GM19035 (cell line): ENCODE results near the gene LMF2.
"Not testable (repeated sequence)": the region's sequence is repeated elsewhere in the genome, so short reads cannot be mapped to it uniquely, and the experiment has no call there.

Experiments
- ATAC-seq: cut with Tn5 transposase; IDR thresholded peaks from one replicate; pipeline ENCODE4 v1.9.1; 2021; ENCODE audit not compliant: unreplicated experiment

Gene LMF2, protein sequence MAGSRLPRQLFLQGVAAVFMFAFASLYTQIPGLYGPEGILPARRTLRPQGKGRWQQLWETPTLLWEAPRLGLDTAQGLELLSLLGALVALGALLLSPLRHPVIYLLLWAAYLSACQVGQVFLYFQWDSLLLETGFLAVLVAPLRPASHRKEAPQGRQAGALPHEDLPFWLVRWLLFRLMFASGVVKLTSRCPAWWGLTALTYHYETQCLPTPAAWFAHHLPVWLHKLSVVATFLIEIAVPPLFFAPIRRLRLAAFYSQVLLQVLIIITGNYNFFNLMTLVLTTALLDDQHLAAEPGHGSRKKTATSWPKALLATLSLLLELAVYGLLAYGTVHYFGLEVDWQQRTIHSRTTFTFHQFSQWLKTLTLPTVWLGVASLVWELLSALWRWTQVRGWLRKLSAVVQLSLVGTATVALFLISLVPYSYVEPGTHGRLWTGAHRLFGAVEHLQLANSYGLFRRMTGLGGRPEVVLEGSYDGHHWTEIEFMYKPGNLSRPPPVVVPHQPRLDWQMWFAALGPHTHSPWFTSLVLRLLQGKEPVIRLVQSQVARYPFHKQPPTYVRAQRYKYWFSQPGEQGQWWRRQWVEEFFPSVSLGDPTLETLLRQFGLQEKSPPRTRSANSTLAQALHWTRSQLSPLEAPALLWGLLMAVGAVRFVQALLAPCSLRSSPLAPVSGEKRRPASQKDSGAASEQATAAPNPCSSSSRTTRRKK

DNA sequence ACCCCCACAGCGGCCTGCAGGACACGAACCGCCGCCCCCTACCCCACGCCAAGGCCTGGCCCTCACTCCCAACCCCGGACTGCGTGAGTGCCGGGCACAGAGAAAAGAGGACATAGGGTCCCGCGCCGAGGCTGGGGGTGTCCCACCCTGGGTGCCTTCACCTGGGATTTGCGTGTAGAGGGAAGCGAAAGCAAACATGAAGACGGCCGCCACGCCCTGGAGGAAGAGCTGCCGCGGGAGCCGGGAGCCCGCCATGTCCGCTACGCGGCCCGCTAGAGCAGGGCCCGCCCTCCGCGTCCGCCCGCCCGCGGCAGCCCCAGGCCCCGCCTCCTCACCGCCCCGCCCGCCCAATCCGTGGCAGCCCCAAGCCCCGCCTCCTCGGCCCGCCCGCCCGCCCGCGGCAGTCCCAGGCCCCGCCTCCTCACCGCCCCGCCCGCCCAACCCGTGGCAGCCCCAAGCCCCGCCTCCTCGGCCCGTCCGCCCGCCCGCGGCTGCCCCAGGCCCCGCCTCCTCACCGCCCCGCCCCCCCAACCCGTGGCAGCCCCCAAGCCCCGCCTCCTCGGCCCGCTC, at the start of gene LMF2:
TSS of gene LMF2 (minus strand) at position 282 of the 570 bp plus-strand sequence. CDS start at position 255, 27 bp downstream.
- ATAC-seq = peak; percentile 58

DNA sequence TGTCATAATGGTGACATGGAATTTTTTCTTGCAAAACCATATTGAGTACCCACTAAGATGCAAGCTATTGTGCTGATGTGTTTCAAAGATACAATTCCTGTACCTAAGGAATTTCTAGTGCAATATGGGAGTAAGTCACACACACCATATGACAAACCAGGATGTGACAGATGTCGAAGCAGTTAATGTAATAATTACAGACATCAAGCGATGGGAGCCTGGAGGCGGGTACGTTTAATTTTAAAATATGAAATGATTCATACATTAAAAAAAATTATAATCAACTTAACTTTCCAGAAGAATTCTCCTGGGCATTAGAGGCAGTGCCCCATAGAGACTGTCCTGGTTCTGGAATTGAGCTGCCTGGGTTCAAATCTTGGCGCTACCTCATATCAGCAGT, 49.2 kb upstream of the LMF2 start:
- ATAC-seq = no peak

DNA sequence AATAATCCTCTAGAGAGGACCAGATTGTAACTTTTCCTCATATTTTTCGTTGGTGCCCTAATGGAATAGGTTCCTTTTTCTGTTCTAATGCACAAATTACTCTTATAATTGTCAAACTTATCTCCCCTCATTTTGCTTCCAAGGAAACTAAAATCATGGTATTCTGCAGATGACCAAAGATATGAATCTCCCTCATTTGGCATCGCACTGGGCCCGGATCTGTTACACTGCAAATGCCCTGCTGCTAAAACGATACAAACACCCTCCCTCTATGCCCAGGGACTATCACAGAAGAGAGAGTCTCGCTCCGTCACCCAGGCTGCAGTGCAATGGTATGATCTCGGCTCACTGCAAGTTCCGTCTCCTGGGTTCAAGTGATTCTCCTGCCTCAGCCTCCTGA, 45.8 kb upstream of the LMF2 start:
- no peak for ATAC-seq

DNA sequence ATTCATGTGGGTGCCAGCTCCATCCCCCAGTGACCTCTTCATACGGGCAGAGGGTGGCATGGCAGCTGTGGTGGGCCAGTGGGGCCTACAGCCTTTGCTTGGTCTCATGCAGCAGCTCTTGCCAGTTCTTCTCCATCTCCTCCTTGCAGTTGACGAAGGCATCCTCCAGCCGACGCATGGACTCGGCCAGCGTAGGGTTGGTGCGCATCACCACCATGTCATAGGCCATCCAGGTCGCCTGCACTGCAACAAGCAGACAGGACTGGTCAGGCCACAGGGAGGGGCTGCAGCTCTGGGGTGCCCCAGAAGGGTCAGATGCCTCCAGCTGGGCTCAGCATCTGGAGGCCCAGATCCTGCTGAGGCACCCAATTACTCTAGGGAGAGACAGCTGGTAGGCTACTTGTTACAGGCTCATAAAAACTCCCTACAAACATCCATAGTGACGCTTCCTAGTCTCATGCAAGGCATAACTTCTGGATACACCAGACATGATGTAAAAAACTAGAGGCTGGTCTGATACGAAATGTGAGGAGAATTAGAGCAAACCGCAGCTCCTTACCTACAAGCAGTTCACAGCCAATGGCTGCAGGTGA, 43.8 kb upstream of the LMF2 start:
- no peak for ATAC-seq

DNA sequence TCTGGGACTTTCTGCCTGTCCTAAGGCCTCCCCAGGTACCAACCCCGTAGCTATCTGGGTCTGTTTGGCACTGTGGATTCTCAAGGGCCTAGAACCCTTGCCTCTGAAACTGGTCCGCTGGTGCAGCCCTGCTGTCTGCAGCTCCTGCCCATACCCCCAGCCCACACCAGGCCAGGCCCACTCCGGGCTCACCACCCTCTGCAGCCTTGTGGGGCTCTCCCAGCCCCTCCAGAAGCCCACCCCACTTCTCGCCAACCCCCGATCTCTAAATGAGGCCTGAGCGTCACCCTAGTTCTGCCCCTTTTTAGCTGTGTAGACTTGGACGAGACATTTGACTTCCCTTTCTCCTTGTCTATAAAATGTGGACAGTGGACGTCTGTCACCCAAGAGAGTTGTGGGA, 42.9 kb upstream of the LMF2 start:
- no peak for ATAC-seq

DNA sequence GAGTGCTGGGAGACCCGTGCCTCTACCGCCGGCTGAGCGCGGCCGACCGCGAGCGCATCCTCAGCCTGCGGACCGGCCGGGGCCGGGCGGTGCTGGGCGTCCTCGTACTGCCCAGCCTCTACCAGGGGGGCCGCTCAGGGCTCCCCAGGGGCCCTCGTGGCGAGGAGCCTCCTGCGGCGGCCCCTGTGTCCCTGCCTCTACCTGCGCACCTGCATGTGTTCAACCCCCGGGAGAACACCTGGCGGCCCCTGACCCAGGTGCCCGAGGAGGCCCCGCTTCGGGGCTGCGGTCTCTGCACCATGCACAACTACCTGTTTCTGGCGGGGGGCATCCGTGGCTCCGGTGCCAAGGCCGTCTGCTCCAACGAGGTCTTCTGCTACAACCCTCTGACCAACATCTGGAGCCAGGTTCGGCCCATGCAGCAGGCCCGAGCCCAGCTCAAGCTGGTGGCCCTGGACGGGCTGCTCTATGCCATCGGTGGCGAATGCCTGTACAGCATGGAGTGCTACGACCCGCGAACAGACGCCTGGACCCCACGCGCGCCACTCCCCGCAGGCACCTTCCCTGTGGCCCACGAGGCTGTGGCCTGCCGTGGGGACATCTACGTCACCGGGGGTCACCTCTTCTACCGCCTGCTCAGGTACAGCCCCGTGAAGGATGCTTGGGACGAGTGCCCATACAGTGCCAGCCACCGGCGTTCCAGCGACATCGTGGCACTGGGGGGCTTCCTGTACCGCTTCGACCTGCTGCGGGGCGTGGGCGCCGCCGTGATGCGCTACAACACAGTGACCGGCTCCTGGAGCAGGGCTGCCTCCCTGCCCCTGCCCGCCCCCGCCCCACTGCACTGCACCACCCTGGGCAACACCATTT, 41.7 kb upstream of the LMF2 start:
- ATAC-seq = no peak

DNA sequence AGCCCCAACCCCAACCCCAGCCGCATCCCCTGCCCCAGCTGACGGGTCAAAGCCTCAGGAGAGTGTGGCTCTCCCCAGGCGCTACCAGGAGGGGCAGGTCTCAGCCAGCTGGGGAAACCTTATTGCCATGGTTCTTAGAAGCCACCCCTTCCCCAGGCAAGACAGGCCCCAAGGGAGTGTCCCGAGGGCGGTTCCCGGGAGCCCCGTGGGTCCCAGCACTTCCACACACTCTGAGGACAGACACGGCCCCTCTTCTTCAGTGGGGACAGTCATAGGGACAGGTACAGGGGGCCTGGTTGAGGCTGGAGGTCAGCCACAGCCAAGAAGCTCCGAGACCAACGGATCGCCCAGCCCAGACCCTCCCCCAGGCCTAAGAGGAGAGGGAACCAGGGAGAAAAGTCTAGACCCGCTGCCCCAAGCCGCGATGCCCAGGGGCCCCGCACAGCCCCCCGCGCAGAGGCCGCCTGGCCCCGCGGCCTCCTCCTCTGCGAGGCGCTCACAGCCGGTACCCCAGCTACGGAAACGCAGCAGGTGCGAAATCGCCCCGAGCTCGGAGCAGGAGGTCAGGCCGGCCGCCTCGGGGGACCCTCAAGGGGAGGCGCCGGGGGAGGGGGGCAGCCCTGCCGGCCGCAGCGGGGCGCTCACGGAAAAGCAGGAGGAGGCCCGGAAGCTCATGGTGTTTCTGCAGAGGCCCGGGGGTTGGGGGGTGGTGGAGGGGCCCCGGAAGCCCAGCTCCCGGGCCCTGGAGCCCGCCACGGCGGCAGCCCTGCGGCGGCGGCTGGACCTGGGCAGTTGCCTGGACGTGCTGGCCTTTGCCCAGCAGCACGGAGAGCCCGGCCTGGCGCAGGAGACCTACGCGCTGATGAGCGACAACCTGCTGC, 40.8 kb upstream of the LMF2 start:
- no peak for ATAC-seq

DNA sequence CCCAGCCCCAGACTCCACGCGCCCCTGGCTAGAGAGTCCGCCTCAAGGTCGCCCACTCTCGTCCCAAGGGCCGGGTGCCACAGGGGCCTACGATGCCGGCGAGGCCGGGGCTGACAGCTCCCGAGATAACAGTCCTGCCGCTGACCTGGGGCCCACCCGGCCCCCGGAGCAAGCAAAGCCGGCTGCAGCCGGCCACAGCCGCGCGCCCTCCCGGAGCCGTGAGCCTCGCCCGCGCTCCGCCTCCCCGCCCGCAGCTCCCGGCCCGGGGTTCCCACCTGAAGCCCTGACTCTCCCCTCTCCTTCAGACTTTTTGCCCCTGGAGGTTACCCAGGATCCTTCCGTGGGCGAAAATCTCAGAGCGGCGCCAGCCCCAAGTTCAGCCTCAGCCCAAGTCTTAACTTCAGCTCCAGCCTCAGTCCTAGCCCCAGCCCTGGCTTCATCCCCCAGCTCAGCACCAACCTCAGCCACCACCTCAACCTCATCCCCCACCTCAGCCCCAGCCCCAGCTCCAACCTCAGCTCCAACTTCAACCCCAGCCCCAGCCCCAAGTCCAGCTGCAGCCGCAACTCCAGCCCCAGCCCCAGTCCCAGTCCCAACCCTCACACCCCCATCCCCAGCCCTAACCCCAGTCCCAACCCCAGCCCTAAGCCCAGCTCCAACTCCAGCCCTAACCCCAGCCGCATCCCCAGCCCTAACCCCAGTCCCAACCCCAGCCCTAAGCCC, 39.9 kb upstream of the LMF2 start:
- no peak for ATAC-seq

DNA sequence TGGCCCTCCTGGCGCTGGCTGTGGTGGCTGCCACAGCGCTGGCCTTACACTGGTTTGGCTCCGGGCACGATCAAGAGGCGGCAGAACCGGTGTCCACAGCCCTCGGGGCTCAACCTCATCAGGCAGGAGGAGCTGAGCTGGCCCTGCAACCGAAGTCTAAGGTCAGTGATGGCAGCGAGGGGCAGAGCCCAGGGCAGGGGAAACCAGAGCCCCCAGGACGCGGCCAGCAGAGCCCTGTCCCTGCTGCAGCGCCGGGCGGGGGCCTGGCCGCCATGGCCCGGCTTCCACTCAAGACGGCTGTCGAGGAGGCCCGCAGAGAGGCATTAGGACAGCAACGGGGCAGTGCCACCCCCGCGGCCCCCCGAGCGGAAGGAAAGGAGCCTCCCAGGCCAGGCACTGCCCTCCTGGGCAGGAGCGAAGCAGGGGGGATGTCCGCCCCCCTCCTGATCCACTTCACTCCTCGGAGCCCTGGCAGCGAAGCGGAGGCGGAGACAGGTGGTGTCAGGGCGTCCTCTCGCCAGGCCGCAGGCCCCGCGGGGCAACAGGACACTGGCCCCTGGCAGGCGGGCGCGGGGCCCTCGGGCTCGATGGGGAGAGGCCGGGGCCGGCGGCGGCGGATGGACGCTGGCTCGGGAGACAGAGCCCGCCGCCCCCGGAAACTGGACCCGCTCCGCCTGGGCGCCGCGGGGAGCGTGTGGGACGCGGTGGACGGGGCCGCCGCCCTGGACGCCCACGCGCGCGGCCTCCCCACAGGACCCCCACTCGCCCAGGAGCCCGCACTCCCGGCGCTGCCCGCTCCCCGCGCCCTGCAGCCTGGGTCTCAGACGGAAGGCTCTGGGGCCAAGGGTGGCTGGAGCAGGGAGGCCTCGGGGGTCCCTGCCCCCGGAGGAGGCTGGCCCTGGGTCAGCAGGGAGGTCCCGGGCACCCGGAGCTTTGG, 39.1 kb upstream of the LMF2 start:
- ATAC-seq = no peak

DNA sequence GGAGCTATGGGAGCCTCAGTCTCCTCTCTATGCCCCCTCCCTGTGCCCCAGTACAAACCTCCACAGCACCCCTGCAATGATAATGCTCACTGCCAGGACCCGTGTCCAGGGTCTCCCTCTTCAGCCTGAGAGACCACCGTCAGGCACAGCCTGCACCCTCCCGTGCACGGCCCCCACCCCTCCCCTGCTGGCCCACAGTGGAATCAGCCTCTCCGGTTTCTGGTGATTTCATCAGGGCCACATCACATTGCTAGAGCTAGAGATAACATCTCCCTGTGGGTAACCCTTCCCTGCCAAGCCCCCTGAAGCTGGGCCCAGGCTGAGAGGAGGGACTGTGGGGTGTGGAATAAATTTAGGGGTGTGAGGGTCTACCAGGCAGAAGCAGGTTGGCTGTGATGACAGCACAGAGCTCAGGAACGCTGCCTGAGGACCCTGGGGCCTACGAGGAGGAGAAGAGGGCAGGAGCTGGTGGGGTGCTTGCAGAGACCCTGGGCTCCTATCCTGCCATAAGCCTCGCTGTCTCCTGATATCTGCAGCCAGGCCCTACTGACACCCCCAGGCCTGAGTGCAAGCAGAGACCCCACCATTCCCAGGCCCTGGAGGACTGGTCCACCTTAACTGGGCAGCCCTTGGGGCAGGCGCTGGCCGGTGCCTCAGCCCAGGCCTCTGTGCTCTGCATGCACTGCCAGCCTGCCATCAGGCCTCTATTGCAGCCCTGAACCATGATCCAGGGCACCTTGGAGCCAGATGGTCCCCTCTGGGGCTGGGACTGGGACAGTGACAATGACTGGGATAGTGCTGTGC, 38.2 kb upstream of the LMF2 start, which contains the start of gene KLHDC7B:
TSS of gene KLHDC7B (plus strand) at position 378 of the 804 bp plus-strand sequence. CDS start at position 723, 345 bp downstream.
- no peak for ATAC-seq

DNA sequence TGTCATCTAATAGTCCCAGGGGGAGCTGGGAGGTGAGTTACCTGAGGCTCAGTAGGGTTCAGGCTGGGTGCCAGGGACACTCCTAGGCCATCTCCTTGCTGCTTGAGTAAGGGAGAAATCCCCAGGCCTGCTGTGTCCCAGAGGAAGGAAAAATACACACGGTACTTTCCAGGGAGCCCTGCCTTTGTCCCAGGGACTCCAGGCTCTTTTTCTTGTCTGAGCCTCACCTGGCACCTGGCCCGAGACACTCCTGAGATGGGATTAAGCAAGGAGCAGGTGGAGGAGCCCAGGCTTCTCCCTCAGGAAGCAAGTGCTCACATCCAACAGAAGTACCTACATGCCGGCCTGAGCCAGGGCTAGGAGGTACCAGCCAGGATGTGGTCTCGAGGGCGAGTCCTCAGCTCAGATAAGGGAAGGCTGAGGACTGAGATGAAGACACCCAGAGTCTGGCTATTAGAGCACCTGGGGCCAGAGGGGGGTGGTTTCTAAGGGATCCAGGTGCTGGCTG, 37.3 kb upstream of the LMF2 start:
- ATAC-seq = no peak

DNA sequence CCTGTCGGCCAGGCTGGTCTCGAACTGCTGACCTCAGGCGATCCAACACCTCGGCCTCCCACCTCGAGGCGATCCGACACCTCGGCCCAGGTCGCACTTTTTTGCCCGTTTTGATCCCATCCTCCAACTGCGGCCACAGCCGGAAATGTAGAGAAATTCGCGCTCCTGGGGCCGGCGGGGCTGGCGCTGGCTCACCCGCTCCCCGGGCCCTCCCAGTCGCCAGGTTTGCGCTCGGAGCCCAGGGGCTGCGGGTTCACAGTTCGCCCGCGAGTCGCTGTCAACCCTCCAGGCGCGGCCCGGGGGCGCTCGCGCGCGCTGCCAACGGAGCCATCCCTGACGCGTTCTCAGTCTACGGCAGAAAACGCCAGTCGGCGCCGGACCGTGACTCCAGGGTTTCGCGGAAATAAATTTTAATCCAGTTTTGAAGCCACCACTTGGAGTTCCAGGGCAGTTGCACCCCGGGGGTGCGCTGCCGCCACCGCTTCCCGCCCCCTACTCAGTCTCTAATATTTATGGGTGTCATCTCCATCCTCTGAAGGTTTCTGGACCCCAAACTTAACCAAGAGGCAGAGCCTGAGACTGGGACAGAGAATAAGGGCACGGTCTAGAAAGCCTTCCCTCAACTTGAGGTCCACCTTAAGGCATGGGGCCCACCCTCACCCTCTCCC, 36.7 kb upstream of the LMF2 start:
- ATAC-seq = no peak

DNA sequence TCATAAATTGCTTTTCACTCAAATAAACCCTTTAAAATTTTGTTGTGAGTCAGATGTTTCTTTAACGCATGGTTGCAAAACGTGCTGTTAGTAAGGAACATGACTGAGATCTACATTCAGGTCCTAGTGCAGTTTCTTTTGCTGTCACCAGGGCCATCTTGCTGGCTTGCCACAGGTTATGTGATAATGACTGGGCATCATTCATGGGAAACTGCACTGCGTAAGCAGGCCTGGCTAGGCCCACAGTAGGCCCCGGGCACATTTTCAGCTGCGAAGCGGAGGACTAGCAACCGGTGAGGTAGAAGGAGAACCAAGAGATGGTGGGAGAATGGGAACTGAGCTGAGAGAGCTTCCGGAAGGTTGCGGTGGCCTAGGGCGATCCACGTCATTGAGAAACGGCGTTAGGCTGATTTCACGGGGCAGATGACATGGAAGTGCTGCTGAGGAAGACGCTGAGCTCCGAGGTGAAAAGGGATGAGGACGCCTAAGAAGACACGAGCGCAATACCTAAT, 35.0 kb upstream of the LMF2 start:
- ATAC-seq = no peak

DNA sequence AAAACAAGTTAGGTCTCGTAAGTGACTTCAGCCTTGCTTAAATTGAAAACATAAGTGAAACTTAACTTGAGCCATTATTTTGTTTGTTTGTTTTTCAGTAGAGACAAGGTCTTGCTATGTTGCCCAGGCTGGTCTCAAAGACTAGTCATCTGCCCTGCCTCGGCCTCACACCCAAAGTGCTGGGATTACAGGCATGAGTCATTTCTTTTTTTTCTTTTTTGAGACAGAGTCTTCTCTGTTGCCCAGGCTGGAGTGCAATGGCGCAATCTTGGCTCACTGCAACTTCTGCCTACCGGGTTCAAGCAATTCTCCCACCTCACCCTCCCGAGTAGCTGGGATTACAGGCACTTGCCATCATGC, 34.1 kb upstream of the LMF2 start:
- not testable (repeated sequence) for ATAC-seq

DNA sequence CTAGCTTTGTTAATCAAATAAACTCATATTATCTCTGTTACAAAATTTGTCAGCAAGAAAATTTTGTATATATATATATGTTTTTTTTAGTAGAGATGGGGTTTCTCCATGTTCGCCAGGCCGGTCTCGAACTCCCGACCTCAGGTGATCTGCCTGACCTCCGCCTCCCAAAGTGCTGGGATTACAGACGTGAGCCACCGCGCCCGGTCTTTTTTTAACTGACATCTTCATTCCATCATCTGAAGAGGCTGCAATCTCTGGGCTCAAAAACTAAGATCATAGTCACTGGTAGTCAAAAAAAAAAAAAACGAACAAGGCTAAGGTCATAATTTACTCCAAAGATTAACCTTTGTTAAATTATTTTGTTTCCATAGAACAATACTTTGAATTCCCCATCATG, 32.9 kb upstream of the LMF2 start:
- ATAC-seq = no peak

DNA sequence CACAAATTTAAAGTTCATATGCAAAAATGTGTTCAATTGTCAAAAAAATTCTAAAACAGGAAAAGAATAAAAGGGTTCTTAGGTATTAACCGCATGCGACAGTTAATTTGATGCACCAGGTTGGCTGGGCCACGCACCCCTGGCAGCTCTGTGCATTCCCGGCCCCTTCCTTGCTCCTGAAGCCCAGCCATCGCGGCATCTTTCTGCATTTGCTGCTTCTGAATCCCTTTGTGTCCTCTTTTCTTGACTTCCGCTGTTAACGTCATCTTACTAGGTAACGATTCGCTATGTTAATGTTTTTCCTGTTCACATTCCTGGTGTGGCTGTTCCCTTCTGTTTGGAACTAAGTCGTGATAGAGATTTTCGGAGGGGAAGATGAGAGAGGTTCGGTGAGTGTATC, 30.3 kb upstream of the LMF2 start:
- ATAC-seq = no peak
